ENCODE measurements around the gene RALGDS. TPM values are rescaled to one million over a fixed set of nuclear protein-coding genes. Genes with fewer than 3 reads are reported as not detected.

The RALGDS gene
- total and polyA plus RNA-seq, 9 of the 15 experiments (the other 6 are each of a cell fraction or from before 2014, with no cell fraction given) = 0.75 to 43.3 (median 27.1) TPM

GRCh38 chr9:133121915-133122550 lies 993 bp upstream of the RALGDS start (continued):
- no peak for TF ChIP-seq PREB (CRISPR knock-in tag; IDR thresholded peaks at IDR 0.05)
- TF ChIP-seq IRF9 (tag; IDR thresholded peaks at IDR 0.05) = no peak
- no peak for TF ChIP-seq ZNF76 (CRISPR knock-in tag; IDR thresholded peaks at IDR 0.05; ENCODE audit: borderline replicate concordance)
- TF ChIP-seq RFX7 (CRISPR knock-in tag; IDR thresholded peaks at IDR 0.05) = no peak
- no peak for TF ChIP-seq ID3 (CRISPR knock-in tag; IDR thresholded peaks at IDR 0.05)
- TF ChIP-seq ID3 (tag; IDR thresholded peaks at IDR 0.05) = 0 out of 2 replicates have a peak, but pooled peaks have one; percentile 3
- TF ChIP-seq ZBTB2 (IDR thresholded peaks at IDR 0.05) = no peak
- TF ChIP-seq NR4A1 (CRISPR knock-in tag; IDR thresholded peaks at IDR 0.05) = no peak
- TF ChIP-seq NR4A1 (tag; IDR thresholded peaks at IDR 0.05) = no peak
- 0 out of 2 replicates have a peak, but pooled peaks have one; percentile 10 for TF ChIP-seq ZNF592 (IDR thresholded peaks at IDR 0.05)
- 0 out of 2 replicates have a peak, but pooled peaks have one; percentile 9 for TF ChIP-seq HDGF (IDR thresholded peaks at IDR 0.05)
- no peak for TF ChIP-seq TEAD4 (IDR thresholded peaks at IDR 0.05; ENCODE audit: low read length)
- 0 out of 2 replicates have a peak, but pooled peaks have one; percentile 52 for TF ChIP-seq TEAD4 (CRISPR knock-in tag; IDR thresholded peaks at IDR 0.05; ENCODE audit: borderline replicate concordance)
- TF ChIP-seq PKNOX1 (IDR thresholded peaks at IDR 0.05) = 0 out of 2 replicates have a peak, but pooled peaks have one; percentile 1
- TF ChIP-seq EP400 (IDR thresholded peaks at IDR 0.05) = peak; percentile 2; the same call in 1 of the 2 replicates
- peak; percentile 1 for TF ChIP-seq HNRNPLL (IDR thresholded peaks at IDR 0.05; ENCODE audit: low read depth, low read length, poor library complexity, severe bottlenecking)
- no peak for TF ChIP-seq ZBTB43 (CRISPR knock-in tag; IDR thresholded peaks at IDR 0.05)
